Measurements from ENCODE around the gene ME1.

DNA sequence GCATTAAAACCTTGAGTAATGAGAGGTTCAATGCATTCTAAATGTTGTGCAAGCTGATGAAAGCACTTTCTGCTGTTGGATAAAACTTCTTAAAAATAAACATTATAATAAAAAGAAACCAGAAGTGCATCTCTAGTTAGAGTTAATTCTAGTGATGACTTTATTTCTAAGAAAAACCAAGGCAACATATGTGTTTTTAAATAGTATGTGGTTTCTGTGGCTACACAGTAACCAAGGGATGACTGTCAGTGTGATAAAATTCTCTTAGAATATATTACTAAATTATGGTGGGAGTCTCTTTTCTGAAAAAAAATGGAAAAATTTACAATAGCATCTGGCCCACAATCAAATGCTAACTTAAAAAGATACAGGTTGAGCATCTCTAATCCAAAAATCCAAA, 117.0 kb downstream of the ME1 start:
- TF ChIP-seq, protein P1, sequence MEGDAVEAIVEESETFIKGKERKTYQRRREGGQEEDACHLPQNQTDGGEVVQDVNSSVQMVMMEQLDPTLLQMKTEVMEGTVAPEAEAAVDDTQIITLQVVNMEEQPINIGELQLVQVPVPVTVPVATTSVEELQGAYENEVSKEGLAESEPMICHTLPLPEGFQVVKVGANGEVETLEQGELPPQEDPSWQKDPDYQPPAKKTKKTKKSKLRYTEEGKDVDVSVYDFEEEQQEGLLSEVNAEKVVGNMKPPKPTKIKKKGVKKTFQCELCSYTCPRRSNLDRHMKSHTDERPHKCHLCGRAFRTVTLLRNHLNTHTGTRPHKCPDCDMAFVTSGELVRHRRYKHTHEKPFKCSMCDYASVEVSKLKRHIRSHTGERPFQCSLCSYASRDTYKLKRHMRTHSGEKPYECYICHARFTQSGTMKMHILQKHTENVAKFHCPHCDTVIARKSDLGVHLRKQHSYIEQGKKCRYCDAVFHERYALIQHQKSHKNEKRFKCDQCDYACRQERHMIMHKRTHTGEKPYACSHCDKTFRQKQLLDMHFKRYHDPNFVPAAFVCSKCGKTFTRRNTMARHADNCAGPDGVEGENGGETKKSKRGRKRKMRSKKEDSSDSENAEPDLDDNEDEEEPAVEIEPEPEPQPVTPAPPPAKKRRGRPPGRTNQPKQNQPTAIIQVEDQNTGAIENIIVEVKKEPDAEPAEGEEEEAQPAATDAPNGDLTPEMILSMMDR (IDR thresholded peaks at IDR 0.05; ENCODE audit: low read length): no peak
- TF ChIP-seq EZH2 (optimal IDR thresholded peaks at IDR 0.05; ENCODE audit: low read depth, low read length): no peak
- no peak for TF ChIP-seq EZH2phosphoT487 (IDR thresholded peaks at IDR 0.05; ENCODE audit: low read length)
